ENCODE measurements around the gene TPST2. TPM values are rescaled to one million over a fixed set of nuclear protein-coding genes. Genes with fewer than 3 reads are reported as not detected.

TPST2 gene
- total RNA-seq, 2 experiments from 2014 or later = 7.2 to 7.4 TPM

DNA sequence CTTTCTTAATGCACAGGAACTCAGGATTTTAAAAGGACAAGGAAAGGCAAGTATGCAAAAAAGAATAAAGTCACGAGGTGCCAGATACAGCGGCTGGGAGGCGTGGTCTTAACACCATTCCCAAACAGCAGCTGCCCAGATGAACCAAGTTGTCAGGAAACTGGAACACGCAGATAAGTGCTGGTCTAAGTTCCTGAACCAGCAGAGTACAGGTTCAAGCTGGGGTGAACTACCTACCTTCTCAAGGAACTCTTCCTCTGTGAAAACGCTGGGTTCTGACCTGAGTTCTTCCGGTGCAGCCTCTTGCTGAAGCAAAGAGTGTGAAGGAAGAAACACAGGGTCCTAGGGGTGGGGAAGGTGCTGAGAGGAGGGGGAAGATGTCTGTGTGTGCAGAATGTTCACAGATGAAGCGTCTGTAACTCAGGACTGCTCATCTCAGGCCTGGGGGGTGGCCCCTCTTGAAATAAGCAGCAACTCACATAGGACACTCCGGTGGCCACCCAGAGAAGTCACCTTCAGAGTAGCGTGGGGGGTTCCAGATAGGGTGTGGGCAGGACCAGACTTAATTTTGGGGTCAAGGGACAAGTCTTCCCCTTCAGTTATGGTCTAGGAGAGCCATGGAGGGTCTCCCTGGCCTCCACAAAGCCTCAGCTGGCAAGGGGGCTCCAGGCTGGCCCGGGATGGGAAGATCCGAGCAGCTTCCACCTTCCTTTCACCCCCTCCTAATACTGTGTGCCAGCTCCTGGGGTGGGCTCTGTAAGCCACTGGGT is 3.2 kb downstream of the TPST2 start:
- Histone ChIP-seq H3K9me3 (ENCODE audit: control insufficient read depth in 1 of 2, insufficient read depth in 1 of 2, low read length in 2 of 2) (no peaks in the 10 kb centered on the region), H3K27me3 (ENCODE audit: control insufficient read depth in 1 of 2, insufficient read depth in 2 of 2, low read length in 2 of 2) (no peaks in the 10 kb centered on the region), H3K4me3 (ENCODE audit: low read length) (no peak overlapping the region), H3K36me3 (ENCODE audit: insufficient read depth, low read length) (peaks cover 12% of the 10 kb centered on the region), H3K4me1 (ENCODE audit: insufficient read depth, low read length) (peaks cover 52% of the 10 kb centered on the region), H3K27ac (ENCODE audit: low read depth in 1 of 2, low read length in 2 of 2) (peak overlapping the region; percentile 15 to 25)
- peak overlapping the region; percentile 70 for H3K4me3 Mint-ChIP-seq
- peak overlapping the region; percentile 50 for H3K27ac Mint-ChIP-seq
- DNase-seq (peak in 5 of 14 experiments; percentile 9 to 57 (median 32)), ATAC-seq (ENCODE audit: poor library complexity) (no peak)
- ChIA-PET POLR2A (interaction anchor here (1.5 to 1.6 kb wide), 2 partner anchors 9 to 103 kb away, joined by 4 read pairs; partner anchors contain the start of genes HPS4 and SRRD), CTCF (no interaction called here)
- H3K36me3 Mint-ChIP-seq (ENCODE audit: low read depth) = peaks cover 24% of the 10 kb centered on the region
- no peaks in the 10 kb centered on the region for H3K9me3 Mint-ChIP-seq
- intact Hi-C loops (cut with DNase I, micrococcal nuclease) = no loop called here
- H3K4me1 Mint-ChIP-seq (ENCODE audit: low read depth) = peaks cover 56% of the 10 kb centered on the region
- no peaks in the 10 kb centered on the region for H3K27me3 Mint-ChIP-seq
- TF ChIP-seq, protein P1, sequence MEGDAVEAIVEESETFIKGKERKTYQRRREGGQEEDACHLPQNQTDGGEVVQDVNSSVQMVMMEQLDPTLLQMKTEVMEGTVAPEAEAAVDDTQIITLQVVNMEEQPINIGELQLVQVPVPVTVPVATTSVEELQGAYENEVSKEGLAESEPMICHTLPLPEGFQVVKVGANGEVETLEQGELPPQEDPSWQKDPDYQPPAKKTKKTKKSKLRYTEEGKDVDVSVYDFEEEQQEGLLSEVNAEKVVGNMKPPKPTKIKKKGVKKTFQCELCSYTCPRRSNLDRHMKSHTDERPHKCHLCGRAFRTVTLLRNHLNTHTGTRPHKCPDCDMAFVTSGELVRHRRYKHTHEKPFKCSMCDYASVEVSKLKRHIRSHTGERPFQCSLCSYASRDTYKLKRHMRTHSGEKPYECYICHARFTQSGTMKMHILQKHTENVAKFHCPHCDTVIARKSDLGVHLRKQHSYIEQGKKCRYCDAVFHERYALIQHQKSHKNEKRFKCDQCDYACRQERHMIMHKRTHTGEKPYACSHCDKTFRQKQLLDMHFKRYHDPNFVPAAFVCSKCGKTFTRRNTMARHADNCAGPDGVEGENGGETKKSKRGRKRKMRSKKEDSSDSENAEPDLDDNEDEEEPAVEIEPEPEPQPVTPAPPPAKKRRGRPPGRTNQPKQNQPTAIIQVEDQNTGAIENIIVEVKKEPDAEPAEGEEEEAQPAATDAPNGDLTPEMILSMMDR (IDR thresholded peaks at IDR 0.05) = no peak

DNA sequence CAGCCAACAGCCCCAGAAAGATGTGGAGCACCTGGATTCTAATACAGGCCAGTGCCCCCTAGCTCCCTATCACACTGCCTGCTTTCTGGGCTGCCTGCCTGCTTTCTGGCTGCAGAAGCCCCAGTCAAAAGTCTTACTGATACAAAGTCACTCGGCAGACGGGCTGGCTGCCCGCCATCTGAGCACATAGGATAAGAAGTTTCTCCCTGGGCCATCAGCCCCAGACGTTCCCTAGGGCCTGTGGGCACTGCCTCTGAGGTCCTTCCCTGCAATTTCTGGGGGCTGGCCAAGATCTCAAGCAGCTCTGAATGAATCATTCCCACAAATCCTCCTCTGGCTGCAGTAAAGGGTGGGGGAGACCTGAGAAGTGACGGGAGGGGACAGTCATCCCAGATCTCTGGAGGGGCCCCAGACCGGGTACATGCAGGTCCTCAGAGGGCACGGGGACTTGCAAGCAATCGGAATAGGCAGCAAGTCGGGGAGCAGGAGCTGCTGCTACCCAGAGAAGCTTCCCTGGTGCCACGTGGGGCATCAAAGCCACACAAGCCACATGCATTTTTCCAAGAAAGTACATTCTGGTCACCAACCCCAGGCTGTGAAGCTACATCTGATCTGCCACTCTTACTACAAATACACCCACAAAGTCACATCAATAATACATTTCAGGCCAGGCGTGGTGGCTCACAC is 4.7 kb downstream of the TPST2 start:
- TF ChIP-seq, protein P1 (IDR thresholded peaks at IDR 0.05) = no peak
- Mint-ChIP-seq H3K9me3 (no peaks in the 10 kb centered on the region), H3K36me3 (ENCODE audit: low read depth) (peaks cover 20% of the 10 kb centered on the region), H3K4me3 (no peak overlapping the region), H3K4me1 (ENCODE audit: low read depth) (peaks cover 58% of the 10 kb centered on the region), H3K27ac (no peak overlapping the region), H3K27me3 (no peaks in the 10 kb centered on the region)
- intact Hi-C loops (cut with DNase I, micrococcal nuclease) = no loop called here
- no peaks in the 10 kb centered on the region for H3K27me3 ChIP-seq (ENCODE audit: control insufficient read depth in 1 of 2, insufficient read depth in 2 of 2, low read length in 2 of 2)
- no peak overlapping the region for H3K27ac ChIP-seq (ENCODE audit: low read depth in 1 of 2, low read length in 2 of 2)
- DNase-seq = no peak
- H3K36me3 ChIP-seq (ENCODE audit: insufficient read depth, low read length) = peaks cover 12% of the 10 kb centered on the region
- ChIA-PET POLR2A (no interaction called here), CTCF (no interaction called here)
- no peak overlapping the region for H3K4me3 ChIP-seq (ENCODE audit: low read length)
- no peak for ATAC-seq (ENCODE audit: poor library complexity)
- no peaks in the 10 kb centered on the region for H3K9me3 ChIP-seq (ENCODE audit: control insufficient read depth in 1 of 2, insufficient read depth in 1 of 2, low read length in 2 of 2)
- peaks cover 52% of the 10 kb centered on the region for H3K4me1 ChIP-seq (ENCODE audit: insufficient read depth, low read length)

DNA sequence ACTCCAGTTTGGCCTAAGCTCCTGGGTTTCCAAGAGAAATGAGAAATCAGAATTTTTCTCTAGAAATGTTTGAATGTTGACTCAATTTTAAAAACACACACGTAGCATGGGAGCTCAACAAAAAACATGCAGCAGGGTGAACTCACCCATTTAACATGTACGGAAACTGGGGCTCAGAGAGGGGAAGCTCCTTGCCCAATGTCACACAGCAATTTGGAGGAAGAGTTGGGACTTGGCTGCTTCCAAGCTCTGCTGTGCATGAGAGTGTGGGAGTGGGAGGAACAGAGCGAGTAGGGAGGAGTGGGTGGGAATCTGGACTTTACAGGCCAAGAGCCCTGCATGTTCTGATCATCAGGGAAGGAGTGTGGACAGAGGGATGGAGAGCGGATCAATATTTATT is 5.9 kb downstream of the TPST2 start:
- H3K27me3 ChIP-seq (ENCODE audit: control insufficient read depth in 1 of 2, insufficient read depth in 2 of 2, low read length in 2 of 2) = no peaks in the 10 kb centered on the region
- H3K36me3 ChIP-seq (ENCODE audit: insufficient read depth, low read length) = peaks cover 12% of the 10 kb centered on the region
- no peak overlapping the region for H3K4me3 ChIP-seq (ENCODE audit: low read length)
- ATAC-seq (ENCODE audit: poor library complexity) = no peak
- DNase-seq = no peak
- peaks cover 18% of the 10 kb centered on the region for H3K36me3 Mint-ChIP-seq (ENCODE audit: low read depth)
- TF ChIP-seq, protein P1 (IDR thresholded peaks at IDR 0.05) = no peak
- peaks cover 60% of the 10 kb centered on the region for H3K4me1 ChIP-seq (ENCODE audit: insufficient read depth, low read length)
- H3K27ac Mint-ChIP-seq = peak overlapping the region; percentile 13
- no peak overlapping the region for H3K4me3 Mint-ChIP-seq
- no peak overlapping the region for H3K27ac ChIP-seq (ENCODE audit: low read depth in 1 of 2, low read length in 2 of 2)
- intact Hi-C loops (cut with DNase I, micrococcal nuclease) = no loop called here
- peaks cover 64% of the 10 kb centered on the region for H3K4me1 Mint-ChIP-seq (ENCODE audit: low read depth)
- ChIA-PET CTCF (interaction anchor here (0.7 kb wide), 1 partner anchor 14 kb away, joined by 3 read pairs; no protein-coding TSS in a partner anchor), POLR2A (no interaction called here)
- no peaks in the 10 kb centered on the region for H3K9me3 ChIP-seq (ENCODE audit: control insufficient read depth in 1 of 2, insufficient read depth in 1 of 2, low read length in 2 of 2)
- no peaks in the 10 kb centered on the region for H3K27me3 Mint-ChIP-seq
- no peaks in the 10 kb centered on the region for H3K9me3 Mint-ChIP-seq
